Neural progenitor cell (in vitro differentiated cells): ENCODE measurements around the gene RCSD1. TPM values are rescaled to one million over a fixed set of nuclear protein-coding genes. Genes with fewer than 3 reads are reported as not detected.

ENCODE experiments used
- DNase-seq: peaks from one replicate; pipeline ENCODE4 v3.0.0-alpha.2; 2016; ENCODE audit warnings: low spot score
- H2AFZ ChIP-seq: fragments of 200-600 bp; sonication (generic); replicated peaks from 2 replicates; pipeline ENCODE4 v1.6.1; 2016; ENCODE audit warnings: antibody characterized with exemption
- H3F3A ChIP-seq: fragments of 200-600 bp; sonication (generic); 2 replicates; pipeline ENCODE4 v1.6.1; 2016; ENCODE audit warnings: antibody characterized with exemption, low read depth
- H3K27ac ChIP-seq: fragments of 200-600 bp; sonication (generic); 2 replicates; pipeline ENCODE4 v1.5.1; 2016; ENCODE audit warnings: mild to moderate bottlenecking
- H3K27me3 ChIP-seq: fragments of 200-600 bp; sonication (generic); 2 replicates; pipeline ENCODE4 v1.6.1; 2016; ENCODE audit warnings: mild to moderate bottlenecking, moderate library complexity
- H3K36me3 ChIP-seq: fragments of 200-600 bp; sonication (generic); 2 replicates; pipeline ENCODE4 v1.5.1; 2016
- H3K4me1 ChIP-seq: fragments of 200-600 bp; sonication (generic); 2 replicates; pipeline ENCODE4 v1.6.1; 2016; ENCODE audit warnings: mixed run types
- H3K4me2 ChIP-seq: fragments of 200-600 bp; sonication (generic); 2 replicates; pipeline ENCODE4 v1.6.1; 2016
- H3K4me3 ChIP-seq: fragments of 200-600 bp; sonication (generic); 2 replicates; pipeline ENCODE4 v1.5.1; 2016
- H3K79me2 ChIP-seq: fragments of 200-600 bp; sonication (generic); 2 replicates; pipeline ENCODE4 v1.6.1; 2016; ENCODE audit warnings: low read depth
- H3K9ac ChIP-seq: fragments of 200-600 bp; sonication (generic); 2 replicates; pipeline ENCODE4 v1.6.1; 2016
- H3K9me3 ChIP-seq: fragments of 200-600 bp; sonication (generic); 2 replicates; pipeline ENCODE4 v1.5.1; 2016; ENCODE audit warnings: low read depth
- H4K20me1 ChIP-seq: fragments of 200-600 bp; sonication (generic); 2 replicates; pipeline ENCODE4 v1.6.1; 2016; ENCODE audit warnings: low read depth
- H3K27ac Mint-ChIP-seq: 3 replicates; pipeline ENCODE4 v1.8.0; 2021; ENCODE audit warnings: mixed read lengths
- H3K27me3 Mint-ChIP-seq: 2 replicates; pipeline ENCODE4 v1.8.0; 2022; ENCODE audit warnings: low read depth, mild to moderate bottlenecking, inconsistent platforms, moderate library complexity, mixed read lengths; ENCODE audit not compliant: insufficient read depth
- H3K36me3 Mint-ChIP-seq: 3 replicates; pipeline ENCODE4 v1.8.0; 2021; ENCODE audit warnings: mixed read lengths
- H3K4me1 Mint-ChIP-seq: 3 replicates; pipeline ENCODE4 v1.8.0; 2021; ENCODE audit warnings: mixed read lengths
- H3K4me3 Mint-ChIP-seq: 3 replicates; pipeline ENCODE4 v1.8.0; 2021; ENCODE audit warnings: mild to moderate bottlenecking, moderate library complexity, mixed read lengths
- H3K9me3 Mint-ChIP-seq: 3 replicates; pipeline ENCODE4 v1.8.0; 2020; ENCODE audit warnings: mixed read lengths
- CTCF ChIP-seq: fragments of 200-600 bp; sonication (generic); IDR thresholded peaks from 2 replicates; pipeline ENCODE4 v1.5.1; 2017; ENCODE audit warnings: antibody characterized with exemption, mild to moderate bottlenecking
- EZH2 ChIP-seq: fragments of 200-600 bp; sonication (generic); IDR thresholded peaks from 2 replicates; pipeline ENCODE4 v1.6.1; 2017; ENCODE audit warnings: antibody characterized with exemption, mild to moderate bottlenecking, moderate library complexity
- EZH2phosphoT487 ChIP-seq: fragments of 200-600 bp; sonication (generic); IDR thresholded peaks from 2 replicates; pipeline ENCODE4 v1.6.1; 2017; ENCODE audit warnings: antibody characterized with exemption
- total RNA-seq: library from RNA; depleted of rRNA; stranded (reverse); fragments of >200 nt; gene quantifications from 2 replicates; pipeline ENCODE4 v1.2.3, GENCODE V29; 2015; ENCODE audit warnings: low replicate concordance

RCSD1 gene
- total RNA-seq, 1 donor from 2014 or later, result 0.06 TPM

DNA sequence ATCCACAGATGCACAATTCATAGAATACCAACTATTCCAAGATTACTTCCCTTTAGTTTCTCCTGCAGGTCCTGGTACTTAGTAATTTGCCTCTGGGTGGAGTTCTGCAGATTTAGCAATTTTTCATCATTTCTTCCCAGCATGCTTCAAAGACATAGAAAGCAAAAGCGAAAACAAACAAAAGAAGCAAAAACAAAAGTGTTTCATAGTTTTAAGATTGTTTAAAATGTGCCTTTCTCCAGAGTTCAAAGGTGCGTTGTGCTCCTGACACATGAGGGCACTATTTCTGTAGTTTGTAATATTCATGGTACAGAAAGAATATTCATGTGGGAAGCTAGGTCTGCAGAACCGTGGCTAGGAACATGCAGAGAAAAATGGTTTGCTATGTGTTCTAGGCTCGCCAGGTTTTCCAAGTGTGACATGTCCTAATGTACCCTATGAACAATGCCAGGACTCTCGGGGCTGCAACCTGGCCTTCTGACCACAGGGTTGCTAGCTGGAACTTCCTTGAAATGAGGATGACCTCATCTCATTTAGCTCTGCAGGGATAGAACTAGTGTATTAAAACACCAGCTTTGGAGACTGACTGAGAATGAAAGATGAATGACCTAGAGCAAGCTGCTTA lies 30.0 kb upstream of the RCSD1 start:
- peaks cover 18% of the 10 kb centered on the region for H3K4me1 Mint-ChIP-seq
- H4K20me1 ChIP-seq, result no peaks in the 10 kb centered on the region
- H3K9me3 Mint-ChIP-seq, result peaks cover 13% of the 10 kb centered on the region
- H3K36me3 Mint-ChIP-seq, result no peaks in the 10 kb centered on the region
- H3K79me2 ChIP-seq, result no peaks in the 10 kb centered on the region
- DNase-seq, result no peak
- no peaks in the 10 kb centered on the region for H3K9me3 ChIP-seq
- H3K9ac ChIP-seq, result no peak overlapping the region
- H3K4me1 ChIP-seq, result peaks cover 5% of the 10 kb centered on the region
- no peaks in the 10 kb centered on the region for H3K36me3 ChIP-seq
- H3F3A ChIP-seq, result no peaks in the 10 kb centered on the region
- peaks cover 5% of the 10 kb centered on the region for H3K27me3 Mint-ChIP-seq
- H3K4me3 ChIP-seq, result no peak overlapping the region
- no peak overlapping the region for H3K27ac Mint-ChIP-seq
- peak; percentile 33 for TF ChIP-seq CTCF
- no peak for TF ChIP-seq EZH2
- TF ChIP-seq EZH2phosphoT487, result no peak
- H3K4me3 Mint-ChIP-seq, result no peak overlapping the region
- no peak overlapping the region for H3K27ac ChIP-seq
- no peaks in the 10 kb centered on the region for H3K27me3 ChIP-seq
- no peak overlapping the region for H2AFZ ChIP-seq
- no peak overlapping the region for H3K4me2 ChIP-seq

GRCh38 chr1:167601442-167602383 lies 28.3 kb upstream of the RCSD1 start:
- DNase-seq, result no peak
- TF ChIP-seq EZH2phosphoT487 (no peak), CTCF (no peak), EZH2 (no peak)

DNA sequence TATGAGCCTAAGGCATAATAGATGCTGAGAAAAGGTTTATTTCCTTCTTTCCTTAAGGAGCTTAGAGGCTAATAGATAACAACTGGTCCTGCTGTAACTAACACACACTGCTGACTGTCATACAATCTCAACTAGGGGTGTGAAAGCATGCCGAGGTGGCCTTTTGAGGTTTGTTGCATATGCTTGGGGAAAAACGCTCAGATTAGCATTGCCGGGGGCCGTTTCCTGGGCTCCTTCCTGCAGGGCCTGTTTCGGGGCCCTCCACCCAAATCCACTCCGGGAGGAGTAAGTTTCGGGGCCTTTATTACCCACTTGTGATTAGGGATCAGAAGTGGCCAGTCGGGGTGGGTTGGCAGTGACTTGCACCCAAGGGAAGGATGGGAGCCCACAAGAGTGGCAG lies 27.2 kb upstream of the RCSD1 start:
- no peaks in the 10 kb centered on the region for H3F3A ChIP-seq
- Mint-ChIP-seq H3K4me3 (no peak overlapping the region), H3K9me3 (peaks cover 23% of the 10 kb centered on the region), H3K27me3 (peaks cover 3% of the 10 kb centered on the region), H3K4me1 (peaks cover 18% of the 10 kb centered on the region), H3K27ac (no peak overlapping the region), H3K36me3 (no peaks in the 10 kb centered on the region)
- no peak for DNase-seq
- H4K20me1 ChIP-seq, result no peaks in the 10 kb centered on the region
- H3K27me3 ChIP-seq, result no peaks in the 10 kb centered on the region
- H3K36me3 ChIP-seq, result no peaks in the 10 kb centered on the region
- H3K79me2 ChIP-seq, result no peaks in the 10 kb centered on the region
- TF ChIP-seq EZH2phosphoT487, result no peak
- TF ChIP-seq CTCF, result no peak
- no peak for TF ChIP-seq EZH2
- no peak overlapping the region for H3K4me3 ChIP-seq
- H2AFZ ChIP-seq, result no peak overlapping the region
- no peaks in the 10 kb centered on the region for H3K9me3 ChIP-seq
- no peak overlapping the region for H3K27ac ChIP-seq
- no peak overlapping the region for H3K4me2 ChIP-seq
- peaks cover 5% of the 10 kb centered on the region for H3K4me1 ChIP-seq
- H3K9ac ChIP-seq, result no peak overlapping the region

More at GRCh38 chr1:167601442-167602383, 28.3 kb upstream of the RCSD1 start:
- Mint-ChIP-seq H3K9me3 (peaks cover 16% of the 10 kb centered on the region), H3K36me3 (no peaks in the 10 kb centered on the region), H3K4me1 (peaks cover 18% of the 10 kb centered on the region), H3K4me3 (no peak overlapping the region), H3K27me3 (peaks cover 3% of the 10 kb centered on the region), H3K27ac (no peak overlapping the region)
- H3K9ac ChIP-seq, result no peak overlapping the region
- no peaks in the 10 kb centered on the region for H3K9me3 ChIP-seq
- H3K4me1 ChIP-seq, result peaks cover 5% of the 10 kb centered on the region
- H3K36me3 ChIP-seq, result no peaks in the 10 kb centered on the region
- H3K27ac ChIP-seq, result no peak overlapping the region
- no peak overlapping the region for H3K4me3 ChIP-seq
- no peaks in the 10 kb centered on the region for H3K27me3 ChIP-seq
- no peak overlapping the region for H3K4me2 ChIP-seq
- H3F3A ChIP-seq, result no peaks in the 10 kb centered on the region
- H4K20me1 ChIP-seq, result no peaks in the 10 kb centered on the region
- H3K79me2 ChIP-seq, result no peaks in the 10 kb centered on the region
- H2AFZ ChIP-seq, result peak overlapping the region; percentile 76
